ENCODE data around the gene KRT33A.

- TF ChIP-seq CTCF (IDR thresholded peaks at IDR 0.05) (no peak), POLR2A (IDR thresholded peaks at IDR 0.05) (no peak)
Observed at GRCh38 chr17:41325126-41325525, 25.5 kb downstream of the KRT33A start.
